GM19463 (cell line): ENCODE results near the gene HAUS3.

Experiments used
- ATAC-seq: cut with Tn5 transposase; IDR thresholded peaks from one replicate; pipeline ENCODE4 v1.9.1; 2021; ENCODE audit warnings: mild to moderate bottlenecking, moderate library complexity; ENCODE audit not compliant: unreplicated experiment

Gene HAUS3

GRCh38 chr4:2252530-2253091 is 10.7 kb upstream of the HAUS3 start:
- no peak for ATAC-seq

- ATAC-seq = no peak
These were observed 10.0 kb upstream of the HAUS3 start for GRCh38 chr4:2251795-2252529.

GRCh38 chr4:2251073-2251794 is 9.3 kb upstream of the HAUS3 start:
- no peak for ATAC-seq

GRCh38 chr4:2250357-2251072 is 8.6 kb upstream of the HAUS3 start:
- ATAC-seq = no peak

GRCh38 chr4:2249526-2250356 is 7.8 kb upstream of the HAUS3 start:
- no peak for ATAC-seq

- ATAC-seq = no peak
These were observed 6.9 kb upstream of the HAUS3 start for GRCh38 chr4:2248821-2249261.

GRCh38 chr4:2248044-2248780 is 6.3 kb upstream of the HAUS3 start:
- ATAC-seq = no peak

GRCh38 chr4:2247128-2248043 is 5.5 kb upstream of the HAUS3 start:
- ATAC-seq = no peak

- ATAC-seq = no peak
These were observed 4.6 kb upstream of the HAUS3 start for GRCh38 chr4:2246384-2247127.

- ATAC-seq = no peak
These were observed 3.9 kb upstream of the HAUS3 start for GRCh38 chr4:2245787-2246275.

- no peak for ATAC-seq
These were observed 3.3 kb upstream of the HAUS3 start for GRCh38 chr4:2245057-2245786.

GRCh38 chr4:2243681-2244380 is 1.9 kb upstream of the HAUS3 start:
- no peak for ATAC-seq

- no peak for ATAC-seq
These were observed 918 bp downstream of the HAUS3 start for GRCh38 chr4:2241003-2241402.

- ATAC-seq = no peak
These were observed 4.8 kb downstream of the HAUS3 start for GRCh38 chr4:2236944-2237666.

- no peak for ATAC-seq
These were observed 10.8 kb downstream of the HAUS3 start for GRCh38 chr4:2231082-2231481.

GRCh38 chr4:2226261-2226660 is 15.7 kb downstream of the HAUS3 start:
- no peak for ATAC-seq
